ENCODE results near the gene DNAH10. TPM values are rescaled to one million over a fixed set of nuclear protein-coding genes. Genes with fewer than 3 reads are reported as not detected.
A peak's percentile ranks its signal among the peaks of the same experiment; 100 is the strongest.

DNAH10 gene
- total and polyA plus RNA-seq, 10 of the 15 experiments (the other 5 are each of a cell fraction or from before 2014, with no cell fraction given), result 0.01 to 0.32 (median 0.06) TPM

GRCh38 chr12:123905319-123905925, 143.3 kb downstream of the DNAH10 start (continued):
- TF ChIP-seq BCLAF1 (IDR thresholded peaks at IDR 0.05), result no peak
- TF ChIP-seq SREBF1 (IDR thresholded peaks at IDR 0.05; ENCODE audit: low read length), result no peak
- peak; percentile 90 for TF ChIP-seq POU2F2 (IDR thresholded peaks at IDR 0.05; ENCODE audit: borderline replicate concordance, low read depth, low read length)
- TF ChIP-seq PKNOX1 (IDR thresholded peaks at IDR 0.05), result no peak
- no peak for TF ChIP-seq GABPA (IDR thresholded peaks at IDR 0.05; ENCODE audit: low read depth)

GRCh38 chr12:123906711-123907420, 144.8 kb downstream of the DNAH10 start:
- ChIA-PET SMC1A (ENCODE audit: uncharacterized antibody, unreplicated experiment) (interaction anchor here (3.7 kb wide), 1 partner anchor 78 kb away, joined by 43 read pairs; no protein-coding TSS in a partner anchor), RAD21 (ENCODE audit: unreplicated experiment) (interaction anchor here (0.6 kb wide), 1 partner anchor 19 kb away, joined by 3 read pairs; no protein-coding TSS in a partner anchor), CTCF (no interaction called here), POLR2A (no interaction called here)
- H3K4me3 ChIP-seq, result no peak overlapping the region
- no peak overlapping the region for H3K27ac ChIP-seq (ENCODE audit: control insufficient read depth, insufficient read depth)
- ATAC-seq (no peak), FAIRE-seq (no peak), DNase-seq (ENCODE audit: low read depth, low spot score) (no peak)
- intact Hi-C loops (cut with micrococcal nuclease; ENCODE audit: unreplicated experiment) (no loop called here), in situ Hi-C loops (cut with MboI) (no loop called here)
- H3K79me2 ChIP-seq (ENCODE audit: control insufficient read depth, insufficient read depth, low read length), result no peaks in the 10 kb centered on the region
- no peaks in the 10 kb centered on the region for H3K36me3 ChIP-seq (ENCODE audit: control insufficient read depth in 2 of 2, insufficient read depth in 2 of 2, low read length in 1 of 2)
- H4K20me1 ChIP-seq (ENCODE audit: control insufficient read depth, insufficient read depth), result no peaks in the 10 kb centered on the region
- no peaks in the 10 kb centered on the region for H3K9me3 ChIP-seq (replicated peaks; ENCODE audit: control insufficient read depth, insufficient read depth, low read length)
- no TSS peak for BruUV-seq (replicated peaks)
- H3K4me1 ChIP-seq (ENCODE audit: control insufficient read depth, insufficient read depth, low read length), result no peaks in the 10 kb centered on the region
- H3K9ac ChIP-seq (ENCODE audit: control insufficient read depth, insufficient read depth, low read length), result no peak overlapping the region
- H2AFZ ChIP-seq (ENCODE audit: control insufficient read depth, low read depth, low read length), result no peak overlapping the region
- H3K27me3 ChIP-seq (replicated peaks in 1 of 2; ENCODE audit: control insufficient read depth in 2 of 2, insufficient read depth in 2 of 2, low read length in 1 of 2), result no peaks in the 10 kb centered on the region; a peak in 1 of 4 replicates
- H3K4me2 ChIP-seq (ENCODE audit: control insufficient read depth, insufficient read depth), result no peak overlapping the region
- WGBS (ENCODE audit: insufficient coverage, insufficient replicate concordance, low lambda C conversion rate, missing lambda C conversion rate), result 74% methylated on average over 7 of the region's 7 CpGs
- no peak for TF ChIP-seq ATF2 (IDR thresholded peaks at IDR 0.05; ENCODE audit: low read length)
- TF ChIP-seq BHLHE40 (IDR thresholded peaks at IDR 0.05; ENCODE audit: borderline replicate concordance in 1 of 2, low read depth in 2 of 2, low read length in 1 of 2), result no peak
- no peak for TF ChIP-seq ETV6 (conservative IDR thresholded peaks at IDR 0.05 in 1 of 2, IDR thresholded peaks at IDR 0.05 in 1 of 2; ENCODE audit: borderline replicate concordance in 1 of 2, low read depth in 1 of 2)
- TF ChIP-seq IRF4 (IDR thresholded peaks at IDR 0.05; ENCODE audit: low read depth, low read length), result no peak
- no peak for TF ChIP-seq RCOR1 (conservative IDR thresholded peaks at IDR 0.05; ENCODE audit: low read depth, low read length)
- TF ChIP-seq ZNF687 (IDR thresholded peaks at IDR 0.05), result no peak
